Activated T-cell treated with anti-CD3 and anti-CD28 coated beads for 1 hour (primary cell): Measurements from ENCODE around the gene ARRDC1.

ENCODE experiments used
- DNase-seq: peaks from one replicate; pipeline ENCODE4 v3.0.0-alpha.2; 2020; ENCODE audit warnings: low read depth

The ARRDC1 gene

DNA sequence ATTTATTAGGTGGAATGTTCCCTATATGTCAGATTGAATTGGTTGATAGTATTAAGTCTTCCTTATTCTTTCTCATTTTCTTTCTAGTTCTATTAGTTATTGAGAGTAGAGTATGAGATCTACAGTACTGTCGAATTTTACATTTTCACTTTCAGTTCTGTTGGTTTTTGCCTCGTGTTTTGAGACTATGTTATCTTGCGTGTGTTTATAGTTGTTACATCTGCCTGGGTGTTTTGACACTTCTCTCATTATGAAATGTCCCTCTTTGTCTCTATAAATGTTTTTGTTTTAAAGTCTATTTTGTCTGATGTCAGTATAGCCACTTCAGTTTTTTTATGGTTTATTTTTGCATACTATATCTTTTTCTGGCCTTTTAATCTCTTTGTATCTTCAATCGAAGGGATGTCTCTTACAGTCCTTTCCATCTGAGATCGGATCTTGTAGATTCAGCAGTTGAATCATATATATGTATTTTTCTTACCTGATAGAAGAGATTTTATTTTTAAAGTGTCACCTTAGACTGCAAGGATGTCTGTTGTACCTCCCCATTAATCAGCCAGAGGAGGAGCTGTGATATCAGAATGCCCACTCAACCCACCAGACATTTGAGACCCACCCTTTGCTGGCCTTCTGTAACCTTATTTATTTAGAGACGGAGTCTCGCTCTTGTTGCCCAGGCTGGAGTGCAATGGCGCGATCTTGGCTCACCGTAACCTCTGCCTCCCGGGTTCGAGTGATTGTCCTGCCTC, 34.0 kb downstream of the ARRDC1 start:
- no peak for DNase-seq

GRCh38 chr9:137640862-137641261, 35.4 kb downstream of the ARRDC1 start:
- DNase-seq, result no peak

DNA sequence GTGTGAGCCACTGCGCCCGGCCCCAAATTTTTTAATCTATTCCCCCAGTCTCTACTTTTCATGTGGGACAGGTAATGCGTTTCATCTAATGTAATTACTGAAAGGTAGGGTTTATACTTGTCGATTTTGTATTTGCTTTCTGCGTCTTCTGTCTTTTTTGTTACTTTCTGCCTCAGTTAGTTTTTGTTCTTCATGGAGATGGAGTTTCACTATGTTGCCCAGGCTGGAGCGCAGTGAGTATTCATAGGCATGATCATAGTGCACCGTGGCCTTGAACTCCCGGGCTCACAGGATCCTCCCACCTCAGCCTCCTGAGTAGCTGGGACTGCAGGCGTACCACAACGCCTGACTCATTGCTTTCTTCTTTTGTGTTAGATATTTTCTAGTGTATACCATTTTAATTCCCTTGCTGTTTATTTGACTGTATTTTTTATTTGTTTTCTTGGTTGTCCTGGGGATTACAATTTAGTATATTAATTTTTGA, 36.7 kb downstream of the ARRDC1 start:
- DNase-seq, result no peak

DNA sequence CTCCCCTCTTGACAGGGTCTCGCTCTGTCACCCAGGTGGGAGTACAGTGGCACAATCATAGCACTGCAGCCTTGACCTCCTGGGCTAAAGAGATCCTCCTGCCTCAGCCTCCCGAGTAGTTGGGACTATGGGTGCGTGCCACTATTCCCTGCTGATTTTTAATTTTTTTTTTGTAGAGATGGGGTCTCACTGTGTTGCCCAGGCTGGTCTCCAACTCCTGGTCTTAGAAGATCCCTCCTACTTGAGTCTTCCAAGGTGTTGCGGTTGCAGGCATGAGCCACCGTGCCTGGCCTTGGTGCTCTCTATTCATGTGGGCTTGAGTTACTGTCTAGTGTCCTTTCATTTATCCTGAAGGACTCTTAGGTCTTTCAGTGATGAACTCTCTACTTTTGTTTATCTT, 37.4 kb downstream of the ARRDC1 start:
- no peak for DNase-seq

- DNase-seq, result no peak
Measured at GRCh38 chr9:137643921-137644320, 38.4 kb downstream of the ARRDC1 start.

- DNase-seq, result no peak
Measured at GRCh38 chr9:137645211-137645610, 39.7 kb downstream of the ARRDC1 start.

- DNase-seq, result no peak
Measured at GRCh38 chr9:137646341-137646740, 40.9 kb downstream of the ARRDC1 start.

DNA sequence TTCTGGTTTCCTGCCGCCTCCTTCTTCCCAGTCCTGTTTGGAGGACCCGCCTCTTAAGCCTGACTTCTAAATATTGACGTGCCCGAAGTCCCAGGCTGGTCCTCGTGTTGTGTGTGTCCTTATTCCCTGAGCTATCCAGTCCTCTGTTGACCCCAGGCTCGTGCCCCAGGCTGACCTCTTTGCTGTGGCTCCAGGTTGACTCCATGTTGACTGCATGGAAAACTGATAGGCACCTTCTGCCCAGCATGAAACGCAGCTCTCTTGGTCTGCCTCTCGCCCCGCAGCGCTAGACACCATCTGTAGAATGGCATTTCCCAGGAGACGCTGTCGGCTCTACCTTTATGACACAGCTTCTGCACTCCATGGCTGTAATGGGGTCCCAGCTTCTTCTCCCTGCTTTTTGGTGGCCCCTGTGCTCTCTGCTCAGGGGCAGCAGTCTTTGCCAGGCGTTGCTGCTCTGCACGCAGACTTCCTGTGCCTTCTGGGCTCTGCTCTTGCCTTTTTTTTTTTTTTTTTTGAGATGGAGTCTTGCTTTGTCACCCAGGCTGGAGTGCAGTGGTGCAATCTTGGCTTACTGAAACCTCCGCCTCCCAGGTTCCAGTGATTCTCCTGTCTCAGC, 41.7 kb downstream of the ARRDC1 start:
- no peak for DNase-seq

GRCh38 chr9:137648396-137648795, 42.9 kb downstream of the ARRDC1 start:
- DNase-seq, result no peak

DNA sequence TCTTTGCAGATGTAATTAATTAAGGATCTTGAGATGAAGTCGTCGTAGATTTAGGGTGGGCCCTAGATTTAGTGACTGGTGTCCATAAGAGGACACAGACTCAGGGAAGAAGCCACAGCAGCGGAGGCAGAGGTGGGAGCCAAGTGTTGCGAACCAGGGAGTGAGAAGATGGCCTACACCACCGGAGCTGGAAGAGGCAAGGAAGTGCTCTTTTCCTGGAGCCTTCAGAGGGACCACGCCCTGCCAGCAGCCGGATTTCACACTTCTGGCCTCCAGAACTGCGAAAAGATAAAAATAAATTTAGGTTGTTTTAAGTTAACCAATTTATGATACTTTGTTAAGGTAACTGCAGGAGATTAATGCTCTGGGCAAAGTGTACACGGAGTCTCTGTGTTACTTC, 44.1 kb downstream of the ARRDC1 start:
- DNase-seq, result no peak

DNA sequence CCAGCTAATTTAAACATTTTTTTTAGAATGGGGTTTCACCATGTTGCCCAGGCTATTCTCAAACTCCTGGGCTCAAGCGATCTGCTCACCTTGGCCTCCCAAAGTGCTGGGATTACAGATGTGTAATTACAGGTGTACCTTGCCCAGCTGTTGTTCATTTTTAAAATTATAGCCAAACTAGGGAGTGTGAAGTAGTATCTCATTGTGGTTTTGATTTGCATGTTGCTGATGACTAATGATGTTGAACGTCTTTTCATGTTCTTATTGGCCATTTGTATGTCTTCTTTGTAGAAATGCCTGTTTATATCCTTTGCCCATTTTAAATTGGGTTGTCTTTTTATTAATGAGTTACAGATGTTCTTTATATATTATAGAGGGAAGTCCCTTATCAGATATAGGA, 44.8 kb downstream of the ARRDC1 start:
- no peak for DNase-seq

DNA sequence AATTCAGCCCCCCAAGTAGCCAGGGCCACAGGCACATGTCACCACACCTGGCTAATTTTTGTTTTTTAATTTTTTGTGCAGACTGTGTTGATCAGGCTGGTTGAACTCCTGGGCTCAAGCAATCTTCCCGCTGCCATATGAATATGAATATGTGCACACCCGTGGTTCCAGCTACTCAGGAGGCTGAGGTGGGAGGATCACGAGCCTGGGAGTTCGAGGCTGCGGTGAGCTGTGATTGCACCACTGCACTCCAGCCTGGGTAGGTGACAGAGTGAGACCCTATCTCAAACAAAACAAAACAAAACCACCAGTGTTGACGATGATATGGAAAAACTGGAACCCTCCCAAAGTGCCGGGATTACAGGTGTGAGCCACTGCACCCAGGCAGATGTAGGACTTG, 45.3 kb downstream of the ARRDC1 start:
- no peak for DNase-seq

DNA sequence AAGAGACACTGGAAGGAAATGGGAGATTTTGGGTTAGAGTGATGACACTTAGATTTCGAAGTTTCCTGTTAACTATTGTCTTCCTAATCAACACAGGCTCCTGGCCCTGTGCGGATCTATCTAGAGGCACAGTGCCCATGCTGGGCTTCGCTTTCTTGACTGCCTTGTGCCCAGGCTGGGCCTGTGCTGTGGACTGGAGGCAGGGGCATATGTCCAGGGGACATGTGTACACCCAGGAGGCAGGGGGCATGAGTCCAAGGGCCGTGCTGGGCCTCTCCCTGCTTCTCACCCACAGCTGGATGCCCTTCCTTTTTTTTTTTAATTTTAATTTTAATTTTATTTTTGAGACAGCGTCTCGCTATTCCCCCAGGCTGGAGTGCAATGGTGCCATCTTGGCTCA, 50.9 kb downstream of the ARRDC1 start:
- no peak for DNase-seq

DNA sequence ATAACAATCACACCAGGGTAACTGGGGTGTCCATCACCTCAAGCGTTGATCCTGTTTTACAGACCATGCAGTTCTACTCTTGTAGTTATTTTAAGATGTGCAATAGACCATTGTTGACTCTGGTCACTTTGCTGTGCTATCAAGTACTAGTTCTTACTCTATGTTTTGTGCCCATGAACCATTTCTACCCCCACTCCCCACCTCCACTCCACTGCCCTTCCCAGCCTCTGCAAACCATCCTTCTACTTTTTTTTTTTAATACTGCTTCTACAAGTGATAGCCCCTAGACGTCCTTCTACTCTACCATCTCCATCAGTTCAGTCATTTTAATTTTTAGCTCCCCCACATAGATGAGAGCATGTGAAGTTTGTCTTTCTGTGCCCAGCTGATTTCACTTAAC, 52.1 kb downstream of the ARRDC1 start:
- no peak for DNase-seq

DNA sequence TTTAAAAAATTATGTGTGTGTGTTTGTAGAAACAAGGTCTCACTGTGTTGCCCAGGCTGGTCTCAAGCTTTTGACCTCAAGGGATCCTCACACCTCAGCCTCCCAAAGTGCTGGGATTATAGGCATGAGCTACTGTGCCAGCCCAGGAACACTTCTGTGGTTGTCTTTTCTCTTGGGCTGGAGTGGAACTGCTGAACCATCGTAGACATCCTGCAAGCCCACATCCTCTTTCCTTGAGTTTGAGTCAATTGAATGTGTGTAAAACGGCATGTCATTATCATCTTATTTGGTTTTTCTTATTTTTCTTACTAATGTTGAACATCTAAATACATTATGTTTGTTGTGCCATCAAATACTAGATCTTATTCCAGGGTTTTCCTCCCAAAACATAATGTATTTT, 53.3 kb downstream of the ARRDC1 start:
- DNase-seq, result no peak

GRCh38 chr9:137660144-137660543, 54.7 kb downstream of the ARRDC1 start:
- DNase-seq, result no peak

DNA sequence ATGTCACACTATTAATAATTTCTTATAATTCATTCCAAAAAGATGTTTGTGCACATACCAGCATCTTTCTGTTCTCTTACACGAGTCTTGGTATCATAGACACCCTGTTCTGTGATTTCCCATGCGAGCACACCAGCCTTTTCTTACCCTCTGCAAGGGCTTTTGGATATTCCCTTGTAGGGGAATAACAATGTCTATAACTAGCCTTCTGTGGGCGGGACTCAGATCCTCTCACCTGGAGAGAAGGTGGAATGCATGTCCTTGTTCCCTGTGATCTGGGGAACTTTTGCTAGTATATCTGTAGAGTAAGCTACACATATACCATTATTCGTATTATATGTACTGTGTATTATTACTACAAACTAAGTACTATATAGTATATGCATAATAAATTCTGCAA, 58.1 kb downstream of the ARRDC1 start:
- no peak for DNase-seq

GRCh38 chr9:137664676-137665075, 59.2 kb downstream of the ARRDC1 start:
- no peak for DNase-seq
